Posterior cingulate gyrus (tissue), 11 donors: ENCODE results near the gene PABPC3.

ENCODE experiments used
- DNase-seq, 10 donors: peaks; one replicate each; pipeline versions ENCODE4 v3.0.0 to v3.0.0-alpha.2; 2020 to 2021; ENCODE audit warnings: mixed read lengths in 3 of 10
- intact Hi-C: fragments of 100-400 bp; cut with DNase I; formaldehyde crosslinking; loops from one replicate; pipeline ENCODE4 v1.15.1; 2023

PABPC3 gene

DNA sequence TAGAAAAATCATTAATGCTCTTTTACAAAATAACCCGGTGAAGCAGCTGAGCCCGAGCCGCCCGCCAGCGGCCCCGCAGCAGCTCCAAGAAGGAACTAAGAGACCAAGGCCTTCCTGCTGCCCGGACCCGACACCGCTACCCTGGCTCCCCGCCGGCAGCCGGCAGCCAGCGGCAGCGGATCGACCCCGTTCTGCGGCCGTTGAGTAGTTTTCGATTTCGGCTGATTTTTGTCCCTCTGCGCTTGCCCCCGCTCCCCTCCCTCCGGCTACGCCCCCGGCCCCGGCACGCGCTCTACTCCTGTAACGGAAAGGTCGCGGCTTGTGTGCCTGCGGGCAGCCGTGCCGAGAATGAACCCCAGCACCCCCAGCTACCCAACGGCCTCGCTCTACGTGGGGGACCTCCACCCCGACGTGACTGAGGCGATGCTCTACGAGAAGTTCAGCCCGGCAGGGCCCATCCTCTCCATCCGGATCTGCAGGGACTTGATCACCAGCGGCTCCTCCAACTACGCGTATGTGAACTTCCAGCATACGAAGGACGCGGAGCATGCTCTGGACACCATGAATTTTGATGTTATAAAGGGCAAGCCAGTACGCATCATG lies at the start of gene PABPC3:
Gene PABPC3 (plus strand): TSS at position 286 of the 603 bp plus-strand sequence. CDS start 63 bp downstream, at position 349.
- peak in 5 of 10 donors; percentile 9 to 86 (median 73) for DNase-seq
- intact Hi-C loops: no loop called here

GRCh38 chr13:25046274-25046984 lies 49.5 kb upstream of the PABPC3 start:
- DNase-seq: peak in 2 of 10 donors; percentile 44 to 87
- intact Hi-C loops: no loop called here

DNA sequence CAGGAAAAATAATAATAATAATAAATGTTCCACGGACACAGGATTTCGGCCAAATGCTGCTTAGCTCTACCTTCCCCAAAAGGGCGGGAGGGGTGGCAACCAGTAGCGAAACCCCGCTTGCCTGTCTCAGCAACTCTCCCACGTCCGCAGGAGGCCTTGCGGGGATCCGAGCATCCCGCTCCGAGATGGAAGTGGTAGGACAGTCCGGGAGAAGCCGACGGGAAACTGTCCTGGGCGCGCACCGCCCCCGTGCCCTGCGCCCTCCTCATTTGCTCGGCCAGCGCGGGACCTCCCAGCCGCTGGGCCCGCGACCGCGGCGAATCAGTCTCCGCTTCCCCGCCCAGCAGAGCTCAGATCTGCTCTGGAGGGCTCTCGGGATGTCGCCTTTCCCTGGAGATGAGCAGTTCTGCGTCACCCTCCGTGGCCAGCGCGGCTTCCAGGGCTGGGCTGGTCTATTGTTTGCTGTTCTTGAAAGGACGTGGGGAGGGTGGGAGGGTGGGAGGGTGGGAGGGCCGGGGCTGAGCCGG lies 48.9 kb upstream of the PABPC3 start:
- peak in 8 of 10 donors; percentile 30 to 88 (median 52) for DNase-seq
- intact Hi-C loops: no loop called here

GRCh38 chr13:25051065-25051464 lies 44.9 kb upstream of the PABPC3 start:
- no peak for DNase-seq
- intact Hi-C loops: no loop called here

GRCh38 chr13:25059166-25059565 lies 36.8 kb upstream of the PABPC3 start:
- DNase-seq: no peak
- intact Hi-C loops: no loop called here

DNA sequence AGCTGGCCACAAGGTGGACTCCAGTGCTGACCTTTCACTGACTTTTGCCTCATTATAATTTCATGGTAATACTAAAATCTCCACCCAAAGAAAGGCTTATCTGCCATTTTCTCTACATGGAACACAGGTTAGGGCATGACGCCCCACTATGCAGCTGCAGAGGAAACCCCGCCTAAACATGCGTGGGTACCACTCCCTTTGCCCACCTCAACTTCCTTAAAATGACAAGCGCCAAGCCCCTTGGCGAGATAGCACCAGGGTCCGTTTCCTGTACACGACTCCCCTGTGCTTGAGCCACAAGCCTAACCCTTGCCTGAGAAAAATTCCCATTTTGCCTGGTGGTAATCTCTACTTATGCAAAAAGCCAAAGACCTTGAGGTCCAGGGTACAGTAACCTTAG lies 36.0 kb upstream of the PABPC3 start:
- no peak for DNase-seq
- intact Hi-C loops: no loop called here

DNA sequence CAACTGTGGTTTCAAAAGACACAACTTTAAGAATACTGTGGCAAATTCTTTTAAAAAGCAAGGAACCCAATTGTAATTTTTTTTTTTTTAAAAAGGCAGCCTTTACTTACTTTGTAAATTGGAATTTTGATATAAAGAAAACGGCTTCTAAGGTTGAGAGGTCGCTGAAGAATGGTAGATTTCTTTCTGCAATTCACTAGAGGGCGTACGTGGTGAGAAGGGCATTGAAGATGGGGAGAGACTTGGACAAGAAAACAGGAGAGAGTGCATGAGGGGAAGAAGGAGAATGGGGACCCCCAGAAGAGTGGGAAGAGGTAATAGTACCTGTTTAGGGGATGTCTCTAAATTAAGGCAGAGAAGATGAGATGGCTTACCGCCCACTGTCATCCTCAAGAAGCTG lies 33.5 kb upstream of the PABPC3 start:
- intact Hi-C loops: no loop called here
- DNase-seq: no peak

DNA sequence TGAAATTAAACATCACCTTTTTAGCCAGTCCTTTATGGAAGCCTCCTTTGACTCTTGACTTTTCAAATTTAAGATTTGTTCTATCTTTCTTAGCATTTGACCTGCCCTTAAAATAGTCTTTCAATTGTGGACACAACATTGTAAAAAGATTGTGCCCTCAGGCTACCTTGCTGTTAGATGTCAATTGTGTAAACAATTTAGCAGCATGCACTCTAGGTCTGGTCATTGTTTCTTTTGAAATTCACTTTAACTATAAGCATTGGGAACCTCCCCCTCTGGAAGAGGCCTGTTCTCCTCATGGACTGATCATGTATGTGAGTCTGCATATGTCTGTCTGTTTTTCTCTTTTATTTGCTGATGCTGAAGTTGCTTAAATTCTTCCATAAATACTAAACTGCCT lies 31.5 kb upstream of the PABPC3 start:
- intact Hi-C loops: no loop called here

GRCh38 chr13:25065974-25066770 lies 29.8 kb upstream of the PABPC3 start:
- intact Hi-C loops: no loop called here

More for the DNA sequence above, 31.5 kb upstream of the PABPC3 start:
- no peak for DNase-seq

DNA sequence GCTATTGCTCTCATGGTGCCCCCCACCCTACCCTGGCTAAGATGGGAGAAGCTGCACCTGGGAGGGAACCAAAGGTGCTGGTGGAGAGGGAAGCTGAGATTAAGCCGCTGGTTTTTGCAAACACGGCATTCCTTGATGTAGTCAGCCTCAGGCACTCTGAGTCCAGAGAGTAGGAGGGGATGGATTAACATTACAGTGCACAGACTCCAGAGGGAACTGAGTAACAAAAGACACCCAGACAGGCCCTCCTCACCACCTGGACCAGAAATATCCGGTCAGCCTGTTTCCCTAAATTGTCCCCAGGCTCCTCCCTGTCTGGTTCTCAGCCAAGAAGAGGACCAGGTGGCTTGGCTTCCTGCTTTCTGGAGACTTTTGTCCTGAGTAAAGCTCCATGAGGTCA lies 28.9 kb upstream of the PABPC3 start:
- no peak for DNase-seq
- intact Hi-C loops: no loop called here

More at GRCh38 chr13:25065974-25066770, 29.8 kb upstream of the PABPC3 start:
- DNase-seq: no peak

GRCh38 chr13:25068810-25069209 lies 27.1 kb upstream of the PABPC3 start:
- no peak for DNase-seq

DNA sequence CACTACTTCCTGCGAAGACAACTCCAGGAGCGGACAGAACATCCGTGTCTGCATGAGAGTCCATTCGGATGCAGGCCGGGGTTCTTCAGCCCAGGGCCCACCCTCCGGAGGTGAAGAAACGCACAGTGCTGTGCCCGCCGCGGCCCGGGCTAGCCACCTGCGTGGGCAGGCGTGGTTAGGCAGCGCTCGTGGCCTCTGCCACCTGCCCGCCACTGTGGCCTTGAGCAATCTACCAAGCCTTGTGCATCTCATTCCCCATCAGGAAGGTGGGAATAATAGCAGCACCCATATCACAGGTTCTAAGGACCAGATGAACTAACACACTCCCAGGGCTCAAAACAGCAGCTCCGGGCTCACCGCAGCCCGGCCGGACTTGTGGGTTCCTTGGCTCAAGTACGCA lies 26.7 kb upstream of the PABPC3 start:
- intact Hi-C loops: no loop called here
- no peak for DNase-seq

More at GRCh38 chr13:25068810-25069209, 27.1 kb upstream of the PABPC3 start:
- intact Hi-C loops: no loop called here

DNA sequence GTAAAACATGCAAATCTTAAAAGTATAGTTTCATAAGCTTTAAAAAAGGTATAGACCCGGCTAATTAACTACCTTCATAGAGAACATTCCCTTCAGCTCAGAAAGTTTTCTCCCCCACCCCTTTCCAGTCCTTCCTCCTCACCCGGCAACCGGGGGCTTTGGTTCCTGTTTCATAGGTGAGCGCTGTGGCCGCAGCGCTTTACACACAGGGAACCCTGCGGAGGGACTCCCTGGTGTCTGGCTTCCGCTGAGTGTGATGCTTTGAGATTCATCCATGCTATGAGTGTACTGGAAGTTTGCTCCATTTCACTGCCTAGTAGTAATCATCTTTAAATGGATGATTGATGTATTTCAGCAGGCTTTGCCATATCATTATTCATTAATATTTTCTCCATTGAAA lies 26.0 kb upstream of the PABPC3 start:
- no peak for DNase-seq
- intact Hi-C loops: no loop called here

DNA sequence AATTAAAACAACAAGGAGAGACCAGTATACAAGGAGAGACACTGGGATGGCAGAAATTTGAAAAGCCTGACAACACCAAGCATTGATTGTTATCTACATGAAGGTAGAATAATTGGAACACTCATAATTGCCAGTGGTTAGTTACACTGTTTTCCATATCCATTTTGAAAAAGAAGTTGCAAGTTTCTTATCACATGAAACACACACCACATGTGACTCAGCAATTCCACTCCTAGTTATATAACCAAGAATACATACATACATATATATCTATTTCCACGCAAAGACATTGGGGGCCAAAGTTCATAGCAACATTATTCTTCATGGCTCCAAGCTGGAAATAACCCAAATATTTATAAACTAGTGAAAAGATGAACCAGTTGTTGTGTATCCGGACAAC lies 15.2 kb upstream of the PABPC3 start:
- intact Hi-C loops: no loop called here
- DNase-seq: no peak

- intact Hi-C loops: loop anchor here (2.0 kb wide), 2 partner anchors 165 to 203 kb away; partner anchors contain the start of gene MTMR6
- DNase-seq: no peak
Observed at GRCh38 chr13:25084096-25084495, 11.8 kb upstream of the PABPC3 start.

DNA sequence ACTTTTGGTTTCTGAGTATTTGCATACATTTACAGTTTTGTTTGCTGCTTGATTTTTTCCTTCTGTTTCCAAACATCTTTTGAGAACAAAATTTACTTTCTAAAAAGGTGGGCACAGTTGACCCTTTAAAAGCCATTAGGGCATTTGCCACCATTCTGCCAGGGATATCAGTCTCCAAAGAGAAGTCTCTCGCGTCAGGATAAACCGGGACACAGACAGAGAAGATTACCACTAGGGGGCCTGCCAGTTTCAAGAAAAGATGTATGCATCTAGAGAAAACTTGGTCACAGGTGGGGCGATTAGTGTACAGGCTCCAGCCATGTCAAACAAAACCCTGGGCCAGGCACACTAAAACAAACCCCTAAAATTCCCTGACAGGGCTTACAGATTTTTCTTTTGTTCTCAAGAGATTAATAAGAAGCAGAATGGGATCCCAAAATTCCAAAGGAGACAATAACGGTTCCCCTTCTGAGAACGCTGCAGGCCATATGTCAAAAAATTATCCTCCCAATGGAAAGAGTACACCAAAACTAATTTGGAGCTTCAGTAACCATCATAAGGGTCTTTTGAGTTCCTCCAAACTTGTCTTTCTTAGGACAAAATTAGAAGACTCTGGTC lies 10.7 kb upstream of the PABPC3 start:
- intact Hi-C loops: loop anchor here (2.0 kb wide), 2 partner anchors 164 to 202 kb away; partner anchors contain the start of gene MTMR6
- peak in 6 of 10 donors; percentile 34 to 86 (median 48) for DNase-seq

GRCh38 chr13:25088562-25089221 lies 7.2 kb upstream of the PABPC3 start:
- intact Hi-C loops: no loop called here

DNA sequence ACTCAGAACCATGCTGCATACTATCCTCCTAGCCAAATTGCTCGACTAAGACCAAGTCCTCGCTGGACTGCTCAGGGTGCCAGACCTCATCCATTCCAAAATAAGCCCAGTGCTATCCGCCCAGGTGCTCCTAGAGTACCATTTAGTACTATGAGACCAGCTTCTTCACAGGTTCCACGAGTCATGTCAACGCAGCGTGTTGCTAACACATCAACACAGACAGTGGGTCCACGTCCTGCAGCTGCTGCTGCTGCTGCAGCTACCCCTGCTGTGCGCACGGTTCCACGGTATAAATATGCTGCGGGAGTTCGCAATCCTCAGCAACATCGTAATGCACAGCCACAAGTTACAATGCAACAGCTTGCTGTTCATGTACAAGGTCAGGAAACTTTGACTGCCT lies 1.5 kb downstream of the PABPC3 start:
- intact Hi-C loops: no loop called here
- DNase-seq: no peak

More at GRCh38 chr13:25088562-25089221, 7.2 kb upstream of the PABPC3 start:
- no peak for DNase-seq

DNA sequence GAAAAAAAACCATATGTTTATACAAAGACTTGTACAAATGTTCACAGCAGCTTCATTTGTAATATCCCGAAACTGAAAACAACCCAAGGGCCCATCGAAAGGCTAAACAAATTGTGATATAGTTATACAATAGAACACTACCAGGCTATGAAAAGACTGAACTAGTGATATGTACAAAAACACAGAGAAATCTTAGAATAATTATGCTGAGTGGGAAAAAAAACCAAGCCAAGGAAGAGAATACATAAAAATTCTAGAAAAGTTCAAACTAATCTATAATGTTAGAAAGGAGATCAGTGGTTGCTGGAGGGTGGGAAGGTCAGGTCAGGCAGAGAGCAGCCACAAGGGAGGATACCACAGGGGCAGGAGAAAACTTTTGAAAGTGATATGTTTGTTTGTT lies 7.8 kb downstream of the PABPC3 start:
- intact Hi-C loops: no loop called here
- DNase-seq: no peak

- intact Hi-C loops: no loop called here
- no peak for DNase-seq
Observed at GRCh38 chr13:25109341-25109740, 13.4 kb downstream of the PABPC3 start.
